ENCODE data around the gene ACTL7B.
"Not testable (repeated sequence)": the region's sequence is repeated elsewhere in the genome, so short reads cannot be mapped to it uniquely, and the experiment has no call there.

ACTL7B gene

GRCh38 chr9:108869092-108869725 is 13.4 kb upstream of the ACTL7B start:
- no peak for DNase-seq

GRCh38 chr9:108867829-108868228 is 12.0 kb upstream of the ACTL7B start:
- no peak for DNase-seq

- DNase-seq, result no peak
Observed at GRCh38 chr9:108867116-108867515, 11.3 kb upstream of the ACTL7B start.

- no peak for DNase-seq
Observed at GRCh38 chr9:108866001-108866420, 10.2 kb upstream of the ACTL7B start.

GRCh38 chr9:108865037-108865436 is 9.3 kb upstream of the ACTL7B start:
- no peak for DNase-seq

- DNase-seq, result no peak
Observed at GRCh38 chr9:108864446-108864845, 8.7 kb upstream of the ACTL7B start.

GRCh38 chr9:108863891-108864290 is 8.1 kb upstream of the ACTL7B start:
- DNase-seq, result no peak

- DNase-seq, result no peak
Observed at GRCh38 chr9:108861997-108862396, 6.2 kb upstream of the ACTL7B start, which contains the start of gene ACTL7A. TSS of gene ACTL7A (plus strand) at chr9:108862266. CDS start at chr9:108862323, 57 bp downstream.

- DNase-seq, result no peak
Observed at GRCh38 chr9:108861464-108861863, 5.7 kb upstream of the ACTL7B start.

- no peak for DNase-seq
Observed at GRCh38 chr9:108860764-108861163, 5.0 kb upstream of the ACTL7B start.

- DNase-seq, result no peak
Observed at GRCh38 chr9:108860354-108860753, 4.6 kb upstream of the ACTL7B start.

- DNase-seq, result no peak
Observed at GRCh38 chr9:108859459-108860114, 3.8 kb upstream of the ACTL7B start.

- no peak for DNase-seq
Observed at GRCh38 chr9:108857572-108857971, 1.8 kb upstream of the ACTL7B start.

GRCh38 chr9:108855529-108855886 is 278 bp downstream of the ACTL7B start:
- DNase-seq, result no peak

- DNase-seq, result no peak
Observed at GRCh38 chr9:108854641-108855528, 901 bp downstream of the ACTL7B start.

- no peak for DNase-seq
Observed at GRCh38 chr9:108854094-108854493, 1.7 kb downstream of the ACTL7B start.

GRCh38 chr9:108852079-108852478 is 3.7 kb downstream of the ACTL7B start:
- DNase-seq, result no peak

GRCh38 chr9:108851138-108851537 is 4.6 kb downstream of the ACTL7B start:
- DNase-seq, result no peak

- DNase-seq, result no peak
Observed at GRCh38 chr9:108850293-108850897, 5.4 kb downstream of the ACTL7B start.

- DNase-seq, result not testable (repeated sequence)
Observed at GRCh38 chr9:108848296-108848695, 7.5 kb downstream of the ACTL7B start.

GRCh38 chr9:108845947-108846346 is 9.8 kb downstream of the ACTL7B start:
- DNase-seq, result no peak

- DNase-seq, result no peak
Observed at GRCh38 chr9:108845507-108845906, 10.3 kb downstream of the ACTL7B start.

- DNase-seq, result no peak
Observed at GRCh38 chr9:108844856-108845255, 10.9 kb downstream of the ACTL7B start.
